ENCODE measurements around the gene VCAN.

DNA sequence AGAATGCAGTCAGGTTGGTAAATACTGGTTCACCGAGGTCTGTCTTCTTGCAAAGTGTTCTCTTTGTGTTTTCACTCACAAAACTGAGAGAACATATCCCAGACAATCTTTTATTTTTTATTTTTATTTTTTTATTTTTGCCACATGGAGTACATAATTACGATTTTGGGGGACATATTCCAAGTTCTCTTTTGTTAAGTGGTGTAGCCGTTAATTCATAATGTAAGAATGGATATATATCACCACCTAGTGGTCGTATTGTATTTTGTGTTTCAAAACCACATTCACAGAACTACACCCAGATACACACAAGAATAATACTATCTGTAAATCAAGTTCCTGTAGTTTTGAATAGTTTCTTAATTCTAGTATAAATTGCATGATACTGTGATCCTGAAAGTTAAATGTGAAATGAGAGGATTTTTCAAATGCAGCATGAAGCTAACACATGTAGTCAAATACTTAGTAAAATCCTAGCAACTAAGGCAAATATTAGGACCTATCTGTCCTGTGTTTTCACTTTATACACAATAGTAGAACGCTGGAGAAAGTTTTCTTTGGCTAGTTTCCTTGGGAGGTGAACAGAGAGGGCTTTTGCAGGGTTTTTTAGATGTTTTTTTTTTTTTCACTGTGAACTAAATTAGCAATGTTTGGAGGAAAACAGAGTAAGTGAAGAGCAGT lies 92.7 kb downstream of the VCAN start:
- TF ChIP-seq, protein P1, sequence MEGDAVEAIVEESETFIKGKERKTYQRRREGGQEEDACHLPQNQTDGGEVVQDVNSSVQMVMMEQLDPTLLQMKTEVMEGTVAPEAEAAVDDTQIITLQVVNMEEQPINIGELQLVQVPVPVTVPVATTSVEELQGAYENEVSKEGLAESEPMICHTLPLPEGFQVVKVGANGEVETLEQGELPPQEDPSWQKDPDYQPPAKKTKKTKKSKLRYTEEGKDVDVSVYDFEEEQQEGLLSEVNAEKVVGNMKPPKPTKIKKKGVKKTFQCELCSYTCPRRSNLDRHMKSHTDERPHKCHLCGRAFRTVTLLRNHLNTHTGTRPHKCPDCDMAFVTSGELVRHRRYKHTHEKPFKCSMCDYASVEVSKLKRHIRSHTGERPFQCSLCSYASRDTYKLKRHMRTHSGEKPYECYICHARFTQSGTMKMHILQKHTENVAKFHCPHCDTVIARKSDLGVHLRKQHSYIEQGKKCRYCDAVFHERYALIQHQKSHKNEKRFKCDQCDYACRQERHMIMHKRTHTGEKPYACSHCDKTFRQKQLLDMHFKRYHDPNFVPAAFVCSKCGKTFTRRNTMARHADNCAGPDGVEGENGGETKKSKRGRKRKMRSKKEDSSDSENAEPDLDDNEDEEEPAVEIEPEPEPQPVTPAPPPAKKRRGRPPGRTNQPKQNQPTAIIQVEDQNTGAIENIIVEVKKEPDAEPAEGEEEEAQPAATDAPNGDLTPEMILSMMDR (conservative IDR thresholded peaks at IDR 0.05 in 1 of 2, IDR thresholded peaks at IDR 0.05 in 1 of 2; ENCODE audit: extremely low read depth in 1 of 2, insufficient read depth in 1 of 2, low read depth in 1 of 2, low read length in 2 of 2) = peak; percentile 40 to 51
- TF ChIP-seq EZH2 (IDR thresholded peaks at IDR 0.05; ENCODE audit: borderline replicate concordance, low read length) = no peak
